Panc1 (cell line): ENCODE results near the gene STKLD1. TPM values are rescaled to one million over a fixed set of nuclear protein-coding genes. Genes with fewer than 3 reads are reported as not detected.

ENCODE experiments used
- ATAC-seq: fragments of 200-7000 bp; cut with Tn5 transposase; 2 replicates; pipeline ENCODE4 v1.9.1; 2020; ENCODE audit warnings: mild to moderate bottlenecking, moderate library complexity
- BruUV-seq: library from RNA; stranded (reverse); fragments of 400-500 nt; replicated peaks from 2 replicates; lab custom pipeline; 2021; lab: Mats Ljungman, UMichigan
- CTCF ChIA-PET: fragments of 300-600 bp; sonication (Branson Sonifier 250); formaldehyde crosslinking; loops from one replicate; lab custom pipeline; 2022; ENCODE audit warnings: antibody characterized with exemption; lab: Charles Lee
- POLR2A ChIA-PET: fragments of 300-600 bp; sonication (Branson Sonifier 250); formaldehyde crosslinking; loops from one replicate; lab custom pipeline; 2022; ENCODE audit warnings: antibody characterized with exemption; lab: Charles Lee
- DNase-seq: peaks from one replicate; pipeline ENCODE4 v3.0.0-alpha.2; 2010; ENCODE audit warnings: low read depth, low spot score
- H3K27ac ChIP-seq: 2 replicates; pipeline ENCODE4 v1.5.1; 2011; ENCODE audit warnings: mild to moderate bottlenecking, low read length, inconsistent platforms
- H3K27me3 ChIP-seq: fragments of 200-500 bp; sonication (Bioruptor generic); 2 replicates; pipeline ENCODE4 v1.6.0; 2014; ENCODE audit warnings: low read length, inconsistent platforms; ENCODE audit not compliant: control insufficient read depth, insufficient read depth
- H3K36me3 ChIP-seq: fragments of 200-500 bp; sonication (Bioruptor generic); 2 replicates; pipeline ENCODE4 v1.5.1; 2014; ENCODE audit warnings: inconsistent platforms, mild to moderate bottlenecking, low read length, moderate library complexity; ENCODE audit not compliant: control insufficient read depth, insufficient read depth
- H3K4me1 ChIP-seq: 2 replicates; pipeline ENCODE4 v1.5.1; 2011; ENCODE audit warnings: inconsistent platforms, mild to moderate bottlenecking, low read length, moderate library complexity; ENCODE audit not compliant: control insufficient read depth, insufficient read depth
- H3K4me3 ChIP-seq, 2 experiments: 2 replicates each; pipeline ENCODE4 v1.5.1; 2011 to 2012; ENCODE audit warnings: low read depth in 2 of 2, low read length in 2 of 2, mild to moderate bottlenecking in 2 of 2, inconsistent platforms in 1 of 2, moderate library complexity in 1 of 2
- H3K9me3 ChIP-seq: fragments of 200-500 bp; sonication (Bioruptor generic); 2 replicates; pipeline ENCODE4 v1.5.1; 2014; ENCODE audit warnings: low read depth, mild to moderate bottlenecking, inconsistent platforms, low read length, moderate library complexity; ENCODE audit not compliant: control insufficient read depth, insufficient read depth
- CTCF ChIP-seq: fragments of 450-650 bp; IDR thresholded peaks from 2 replicates; pipeline ENCODE4 v1.5.1; 2017; ENCODE audit warnings: mild to moderate bottlenecking
- POLR2AphosphoS5 ChIP-seq: IDR thresholded peaks from 2 replicates; pipeline ENCODE4 v1.6.1; 2012; ENCODE audit warnings: mild to moderate bottlenecking, low read depth, low read length, moderate library complexity
- REST ChIP-seq, 2 experiments: IDR thresholded peaks; 2 replicates each; pipeline ENCODE4 v1.6.1; 2011 to 2012; ENCODE audit warnings: low read depth in 2 of 2, control low read depth in 1 of 2, low read length in 1 of 2, mild to moderate bottlenecking in 1 of 2, moderate library complexity in 1 of 2; ENCODE audit not compliant: insufficient read depth in 1 of 2
- SIN3A ChIP-seq: IDR thresholded peaks from 2 replicates; pipeline ENCODE4 v1.6.1; 2012; ENCODE audit warnings: low read depth, mild to moderate bottlenecking, low read length, moderate library complexity, borderline replicate concordance; ENCODE audit not compliant: insufficient read depth
- TCF7L2 ChIP-seq: IDR thresholded peaks from 2 replicates; pipeline ENCODE4 v1.6.1; 2011; ENCODE audit warnings: mild to moderate bottlenecking, low read depth, low read length, inconsistent platforms
- in situ Hi-C: cut with HindIII; loops from 2 replicates; pipeline ENCODE4 v1.10.0; 2016; ENCODE audit warnings: low sequenced_read_pairs, low pct_unique_long_range_greater_than_20kb
- intact Hi-C: fragments of 100-400 bp; cut with micrococcal nuclease; formaldehyde crosslinking; loops from one replicate; pipeline ENCODE4 v1.10.0; 2022; ENCODE audit not compliant: unreplicated experiment
- total RNA-seq: library from RNA; stranded (reverse); gene quantifications from one replicate; pipeline ENCODE4 v1.2.1, GENCODE V29; 2021; ENCODE audit not compliant: unreplicated experiment

The STKLD1 gene
- total RNA-seq, 1 experiment from 2014 or later: 0.74 TPM

GRCh38 chr9:133428617-133429101 lies 52.5 kb downstream of the STKLD1 start:
- POLR2A ChIA-PET: interaction anchor here (0.7 kb wide), 1 partner anchor 19 kb away, joined by 7 read pairs; no protein-coding TSS in a partner anchor
- no peak for DNase-seq
- H3K4me3 ChIP-seq: peak overlapping the region; percentile 28 to 34
- no TSS peak for BruUV-seq
- intact Hi-C loops (no loop called here), in situ Hi-C loops (no loop called here)
- no peak overlapping the region for H3K27ac ChIP-seq
- ATAC-seq: peak; percentile 80
- CTCF ChIA-PET: no interaction called here
- no peaks in the 10 kb centered on the region for H3K27me3 ChIP-seq
- H3K36me3 ChIP-seq: no peaks in the 10 kb centered on the region
- no peak for TF ChIP-seq REST (IDR thresholded peaks at IDR 0.05; ENCODE audit: insufficient read depth in 1 of 2, low read depth in 2 of 2, low read length in 1 of 2)
- no peak for TF ChIP-seq CTCF
- TF ChIP-seq POLR2AphosphoS5: no peak
- no peak for TF ChIP-seq TCF7L2
- no peak for TF ChIP-seq SIN3A
- H3K9me3 ChIP-seq: no peaks in the 10 kb centered on the region
- peaks cover 6% of the 10 kb centered on the region; the same call in 1 of the 2 replicates for H3K4me1 ChIP-seq

GRCh38 chr9:133429214-133429613 lies 53.0 kb downstream of the STKLD1 start:
- intact Hi-C loops (no loop called here), in situ Hi-C loops (no loop called here)
- no peak for TF ChIP-seq POLR2AphosphoS5
- no peak for TF ChIP-seq SIN3A
- no peak for TF ChIP-seq CTCF
- no peak for TF ChIP-seq TCF7L2
- no peak for TF ChIP-seq REST (IDR thresholded peaks at IDR 0.05; ENCODE audit: insufficient read depth in 1 of 2, low read depth in 2 of 2, low read length in 1 of 2)
- ChIA-PET CTCF (no interaction called here), POLR2A (interaction anchor here (0.7 kb wide), 1 partner anchor 19 kb away, joined by 7 read pairs; no protein-coding TSS in a partner anchor)
- no TSS peak for BruUV-seq
- Histone ChIP-seq H3K36me3 (no peaks in the 10 kb centered on the region), H3K4me3 (peak overlapping the region; percentile 8 to 28; a peak in 2 of 4 replicates), H3K27me3 (no peaks in the 10 kb centered on the region), H3K4me1 (peaks cover 6% of the 10 kb centered on the region; the same call in 1 of the 2 replicates), H3K9me3 (no peaks in the 10 kb centered on the region), H3K27ac (no peak overlapping the region)
- ATAC-seq (peak; percentile 17; the same call in 1 of the 2 replicates), DNase-seq (no peak)
